Right atrium auricular region (tissue), 2 donors: ENCODE measurements around the gene CLDN16. TPM values are rescaled to one million over a fixed set of nuclear protein-coding genes. Genes with fewer than 3 reads are reported as not detected.

Source experiments
- DNase-seq: peaks from one replicate; pipeline ENCODE4 v3.0.0-alpha.2; 2019; ENCODE audit warnings: low spot score
- H3K27ac ChIP-seq, 2 donors: fragments of 200-600 bp; sonication (generic); 1 replicate in 1 of 2; 2 replicates in 1 of 2; pipeline ENCODE4 v1.5.1; 2016 to 2019
- H3K27me3 ChIP-seq, 2 donors: fragments of 200-600 bp; sonication (generic); one replicate each; pipeline versions ENCODE4 v1.5.1 to v1.6.0; 2017 to 2019
- H3K36me3 ChIP-seq: fragments of 200-600 bp; sonication (generic); one replicate; pipeline ENCODE4 v1.5.1; 2016
- H3K4me1 ChIP-seq, 2 donors: fragments of 200-600 bp; sonication (generic); one replicate each; pipeline versions ENCODE4 v1.5.1 to v1.6.0; 2017 to 2019
- H3K4me3 ChIP-seq, 2 donors: fragments of 200-600 bp; sonication (generic); 1 replicate in 1 of 2; 2 replicates in 1 of 2; pipeline ENCODE4 v1.5.1; 2017 to 2019; ENCODE audit warnings: mild to moderate bottlenecking in 1 of 2, moderate library complexity in 1 of 2
- H3K9me3 ChIP-seq, 2 donors: fragments of 200-600 bp; sonication (generic); one replicate each; pipeline ENCODE4 v1.5.1; 2019
- total RNA-seq, 2 donors: library from RNA; depleted of rRNA; stranded (reverse); fragments of >200 nt; gene quantifications; one replicate each; pipeline ENCODE4 v1.1.0, GENCODE V29; 2016
- TF ChIP-seq, protein P1 (sequence below), 2 donors: fragments of 200-600 bp; sonication (generic); IDR thresholded peaks; one replicate each; pipeline ENCODE4 v1.5.1; 2019; ENCODE audit warnings: antibody characterized with exemption in 2 of 2

The CLDN16 gene
- total RNA-seq, 2 donors from 2014 or later: 0.16 TPM; not detected in 1

DNA sequence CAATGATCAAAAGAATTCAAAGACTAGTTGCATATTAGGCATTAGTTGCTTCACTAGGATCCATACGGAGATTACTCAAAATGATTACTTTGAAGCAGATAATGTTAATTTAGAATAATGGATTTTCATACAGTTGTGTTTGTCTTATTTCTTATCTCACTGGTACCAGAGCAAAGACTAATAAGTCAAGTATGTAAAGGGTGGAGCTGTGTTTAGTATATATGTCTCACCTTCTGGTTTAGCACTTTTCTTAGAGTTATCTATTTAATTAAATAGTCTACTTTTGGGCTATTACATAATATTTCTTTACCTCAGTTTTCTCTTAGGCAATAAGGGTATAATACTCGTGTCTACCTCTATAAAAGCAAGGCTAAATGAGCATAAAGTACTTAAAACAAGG, 42.9 kb downstream of the CLDN16 start:
- Histone ChIP-seq H3K27ac (no peak overlapping the region), H3K36me3 (no peaks in the 10 kb centered on the region)
- TF ChIP-seq, protein P1, sequence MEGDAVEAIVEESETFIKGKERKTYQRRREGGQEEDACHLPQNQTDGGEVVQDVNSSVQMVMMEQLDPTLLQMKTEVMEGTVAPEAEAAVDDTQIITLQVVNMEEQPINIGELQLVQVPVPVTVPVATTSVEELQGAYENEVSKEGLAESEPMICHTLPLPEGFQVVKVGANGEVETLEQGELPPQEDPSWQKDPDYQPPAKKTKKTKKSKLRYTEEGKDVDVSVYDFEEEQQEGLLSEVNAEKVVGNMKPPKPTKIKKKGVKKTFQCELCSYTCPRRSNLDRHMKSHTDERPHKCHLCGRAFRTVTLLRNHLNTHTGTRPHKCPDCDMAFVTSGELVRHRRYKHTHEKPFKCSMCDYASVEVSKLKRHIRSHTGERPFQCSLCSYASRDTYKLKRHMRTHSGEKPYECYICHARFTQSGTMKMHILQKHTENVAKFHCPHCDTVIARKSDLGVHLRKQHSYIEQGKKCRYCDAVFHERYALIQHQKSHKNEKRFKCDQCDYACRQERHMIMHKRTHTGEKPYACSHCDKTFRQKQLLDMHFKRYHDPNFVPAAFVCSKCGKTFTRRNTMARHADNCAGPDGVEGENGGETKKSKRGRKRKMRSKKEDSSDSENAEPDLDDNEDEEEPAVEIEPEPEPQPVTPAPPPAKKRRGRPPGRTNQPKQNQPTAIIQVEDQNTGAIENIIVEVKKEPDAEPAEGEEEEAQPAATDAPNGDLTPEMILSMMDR (IDR thresholded peaks at IDR 0.05): no peak

DNA sequence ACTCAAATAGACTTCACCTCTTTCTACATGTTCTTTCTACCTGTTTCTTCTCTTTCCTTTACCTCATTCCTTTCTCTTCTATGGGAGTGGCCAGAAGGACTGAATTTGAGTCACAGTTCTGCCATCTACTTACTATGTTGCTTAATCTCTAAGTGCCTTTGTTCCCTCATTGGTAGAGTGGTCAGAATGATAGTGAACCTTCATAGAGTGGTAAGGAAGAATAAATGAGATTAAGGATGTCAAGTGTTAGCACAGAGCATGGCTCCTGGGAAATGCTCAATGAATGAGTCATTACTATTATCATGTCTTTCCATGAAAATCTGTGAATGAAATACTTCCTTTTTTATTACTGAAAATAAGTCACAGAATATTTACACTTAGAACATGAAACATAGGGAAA, 44.3 kb downstream of the CLDN16 start:
- H3K27ac ChIP-seq: no peak overlapping the region
- TF ChIP-seq, protein P1 (IDR thresholded peaks at IDR 0.05): no peak

More for the DNA sequence above, 42.9 kb downstream of the CLDN16 start:
- DNase-seq: no peak
- Histone ChIP-seq H3K4me3 (no peak overlapping the region), H3K4me1 (no peaks in the 10 kb centered on the region), H3K9me3 (no peaks in the 10 kb centered on the region), H3K27me3 (no peaks in the 10 kb centered on the region)

DNA sequence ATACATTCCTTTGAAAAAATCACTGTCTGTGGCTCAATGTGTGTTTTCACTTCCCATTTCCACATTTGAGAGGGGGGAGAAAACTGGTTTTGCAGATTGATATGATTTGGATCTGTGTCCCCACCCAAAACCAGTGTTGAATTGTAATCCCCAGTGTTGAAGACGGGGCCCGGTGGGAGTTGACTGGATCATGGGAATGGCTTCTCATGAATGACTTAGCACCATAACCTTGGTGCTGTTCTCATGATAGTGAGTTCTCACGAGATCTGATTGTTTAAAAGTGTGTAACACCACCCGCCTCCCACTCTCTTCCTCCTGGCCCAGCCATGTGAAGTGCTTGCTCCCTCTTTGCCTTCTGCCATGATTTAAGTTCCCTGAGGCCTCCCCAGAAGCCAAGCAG, 45.7 kb downstream of the CLDN16 start:
- no peaks in the 10 kb centered on the region for H3K9me3 ChIP-seq
- DNase-seq: no peak
- no peaks in the 10 kb centered on the region for H3K4me1 ChIP-seq
- H3K36me3 ChIP-seq: no peaks in the 10 kb centered on the region
- no peaks in the 10 kb centered on the region for H3K27me3 ChIP-seq
- no peak overlapping the region for H3K4me3 ChIP-seq
- TF ChIP-seq, protein P1 (IDR thresholded peaks at IDR 0.05): no peak
- no peak overlapping the region for H3K27ac ChIP-seq

More for the DNA sequence above, 44.3 kb downstream of the CLDN16 start:
- Histone ChIP-seq H3K4me1 (no peaks in the 10 kb centered on the region), H3K4me3 (no peak overlapping the region), H3K9me3 (no peaks in the 10 kb centered on the region), H3K27me3 (no peaks in the 10 kb centered on the region), H3K36me3 (no peaks in the 10 kb centered on the region)
- DNase-seq: no peak

DNA sequence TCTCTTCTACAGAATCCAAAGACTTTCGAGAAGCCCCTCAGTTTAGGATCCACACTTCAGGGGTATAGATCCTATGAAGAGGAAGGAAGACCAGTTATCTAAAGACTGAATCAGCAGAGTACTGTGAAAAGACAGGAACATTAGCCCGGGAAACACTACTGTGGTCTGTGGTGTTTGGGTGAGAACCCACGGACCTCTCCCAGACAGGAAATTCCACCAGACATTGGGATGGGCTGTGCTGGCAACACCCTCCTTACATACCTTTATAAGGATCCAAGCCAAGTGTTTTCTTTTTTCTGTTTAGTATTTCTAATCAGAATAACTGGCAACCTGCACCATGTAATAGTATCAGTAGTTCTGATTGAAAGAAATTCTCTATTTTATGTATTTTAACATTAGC, 47.7 kb downstream of the CLDN16 start:
- no peaks in the 10 kb centered on the region for H3K4me1 ChIP-seq

DNA sequence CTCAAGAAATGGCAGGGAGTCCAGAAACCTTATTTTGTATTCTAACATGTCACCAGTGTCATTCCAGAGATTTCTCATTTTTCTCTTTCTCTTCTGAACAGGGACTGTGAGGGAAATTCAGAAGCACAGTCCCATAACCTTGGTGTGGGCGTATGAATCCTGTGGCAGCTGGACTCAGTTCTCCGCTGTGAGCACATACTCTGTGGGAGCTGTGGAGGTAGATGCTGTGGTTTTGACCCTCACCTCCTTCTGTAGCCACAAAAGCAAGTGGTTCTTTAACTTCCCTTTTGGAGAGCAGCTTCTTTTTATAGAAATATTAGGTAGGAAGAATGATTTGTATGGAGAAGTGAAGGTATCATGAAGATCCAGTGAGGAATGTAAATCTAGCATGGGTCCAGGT, 48.4 kb downstream of the CLDN16 start:
- TF ChIP-seq, protein P1 (IDR thresholded peaks at IDR 0.05): no peak
- Histone ChIP-seq H3K9me3 (no peaks in the 10 kb centered on the region), H3K36me3 (no peaks in the 10 kb centered on the region), H3K4me1 (no peaks in the 10 kb centered on the region), H3K27me3 (no peaks in the 10 kb centered on the region), H3K27ac (no peak overlapping the region), H3K4me3 (no peak overlapping the region)
- no peak for DNase-seq

More for the DNA sequence above, 47.7 kb downstream of the CLDN16 start:
- no peak for DNase-seq
- H3K36me3 ChIP-seq: no peaks in the 10 kb centered on the region
- H3K4me3 ChIP-seq: no peak overlapping the region
- no peaks in the 10 kb centered on the region for H3K27me3 ChIP-seq
- H3K9me3 ChIP-seq: no peaks in the 10 kb centered on the region
- no peak overlapping the region for H3K27ac ChIP-seq
- TF ChIP-seq, protein P1 (IDR thresholded peaks at IDR 0.05): no peak

DNA sequence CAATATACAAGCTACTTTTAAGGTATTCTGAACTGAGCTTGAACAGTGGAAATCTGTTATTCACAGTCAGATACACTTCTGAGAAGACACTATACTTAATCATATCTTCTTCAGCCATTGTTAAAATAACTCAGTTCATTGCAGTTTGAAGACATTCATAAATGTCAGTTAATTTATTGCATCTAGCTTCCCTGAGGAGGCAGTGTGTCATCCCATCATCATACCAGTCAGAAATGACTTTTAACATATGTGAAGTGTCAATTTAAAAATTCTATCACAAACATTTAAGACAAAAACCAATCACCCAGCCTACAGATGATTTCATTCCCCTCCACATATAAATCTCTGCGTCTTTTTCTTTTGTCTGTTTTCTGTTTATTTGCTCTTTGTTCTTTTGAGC, 54.3 kb downstream of the CLDN16 start:
- DNase-seq: no peak
- no peak overlapping the region for H3K4me3 ChIP-seq
- TF ChIP-seq, protein P1 (IDR thresholded peaks at IDR 0.05): no peak
- H3K27ac ChIP-seq: no peak overlapping the region
- no peaks in the 10 kb centered on the region for H3K9me3 ChIP-seq
- no peaks in the 10 kb centered on the region for H3K4me1 ChIP-seq
- no peaks in the 10 kb centered on the region for H3K36me3 ChIP-seq
- H3K27me3 ChIP-seq: no peaks in the 10 kb centered on the region
